ENCODE measurements around the gene AIG1. TPM values are rescaled to one million over a fixed set of nuclear protein-coding genes. Genes with fewer than 3 reads are reported as not detected.
"Not testable (repeated sequence)": the region's sequence is repeated elsewhere in the genome, so short reads cannot be mapped to it uniquely, and the experiment has no call there.

AIG1 gene
- total and polyA plus RNA-seq, 2 donors, result 9.1 to 16.5 TPM

DNA sequence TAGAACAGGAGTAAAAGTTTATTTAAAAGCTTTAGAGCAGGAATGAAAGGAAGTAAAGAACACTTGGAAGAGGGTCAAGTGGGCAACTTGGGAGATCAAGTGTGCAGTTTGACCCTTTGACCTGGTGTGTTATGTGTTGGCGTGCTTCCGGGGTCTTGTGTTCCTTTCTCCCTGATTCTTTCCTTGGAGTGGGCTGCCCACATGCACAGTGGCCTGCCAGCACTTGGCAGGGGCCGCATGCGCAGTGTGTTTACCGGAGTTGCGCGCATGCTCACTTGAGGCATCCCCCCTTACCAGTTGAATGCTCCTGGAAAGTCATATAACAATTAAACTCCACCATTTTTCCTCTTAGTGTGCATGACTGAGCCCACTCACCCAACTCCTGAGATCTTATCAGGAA lies 229.5 kb downstream of the AIG1 start:
- Histone ChIP-seq H3K4me3 (ENCODE audit: low read length in 2 of 2) (no peak overlapping the region), H3K27ac (ENCODE audit: low read depth in 1 of 2, low read length in 1 of 2) (no peak overlapping the region), H3K36me3 (ENCODE audit: control insufficient read depth in 2 of 2, insufficient read depth in 2 of 2, low read length in 1 of 2) (no peaks in the 10 kb centered on the region), H3K4me1 (ENCODE audit: control insufficient read depth in 2 of 2, insufficient read depth in 2 of 2, low read length in 2 of 2) (no peaks in the 10 kb centered on the region), H3K27me3 (ENCODE audit: control insufficient read depth in 2 of 2, insufficient read depth in 1 of 2, low read length in 1 of 2) (no peaks in the 10 kb centered on the region), H3K9me3 (ENCODE audit: control insufficient read depth in 2 of 2, insufficient read depth in 1 of 2, low read length in 1 of 2) (no peaks in the 10 kb centered on the region)
- 97% methylated on average over 7 of the region's 7 CpGs for WGBS
- DNase-seq (ENCODE audit: low read depth in 6 of 9, low spot score in 9 of 9), result no peak

DNA sequence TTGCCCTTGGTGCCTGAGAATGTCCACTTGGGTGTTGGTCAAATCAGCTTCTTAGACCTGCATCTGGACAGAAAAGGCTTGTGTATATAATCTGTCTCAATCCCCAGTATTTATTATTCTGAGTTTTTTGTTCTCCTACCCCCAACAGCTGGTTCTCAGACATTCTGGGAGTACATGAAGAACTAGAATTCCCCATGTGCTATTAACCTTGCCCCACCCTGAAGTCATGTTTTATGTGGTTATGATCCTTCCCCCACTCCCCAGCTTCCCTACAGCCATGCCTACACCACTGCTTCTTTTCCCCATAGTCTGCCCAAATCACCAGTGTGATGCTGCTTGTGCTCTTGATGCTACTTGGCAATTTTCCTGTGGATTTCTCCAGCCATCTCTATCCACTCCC lies 232.8 kb downstream of the AIG1 start:
- no peak overlapping the region for H3K4me3 ChIP-seq (ENCODE audit: low read length in 2 of 2)
- H3K4me1 ChIP-seq (ENCODE audit: control insufficient read depth in 2 of 2, insufficient read depth in 2 of 2, low read length in 2 of 2), result no peaks in the 10 kb centered on the region
- H3K27ac ChIP-seq (ENCODE audit: low read depth in 1 of 2, low read length in 1 of 2), result no peak overlapping the region
- no peaks in the 10 kb centered on the region for H3K9me3 ChIP-seq (ENCODE audit: control insufficient read depth in 2 of 2, insufficient read depth in 1 of 2, low read length in 1 of 2)
- H3K36me3 ChIP-seq (ENCODE audit: control insufficient read depth in 2 of 2, insufficient read depth in 2 of 2, low read length in 1 of 2), result no peaks in the 10 kb centered on the region
- no peak for DNase-seq (ENCODE audit: low read depth in 6 of 9, low spot score in 9 of 9)
- H3K27me3 ChIP-seq (ENCODE audit: control insufficient read depth in 2 of 2, insufficient read depth in 1 of 2, low read length in 1 of 2), result no peaks in the 10 kb centered on the region

DNA sequence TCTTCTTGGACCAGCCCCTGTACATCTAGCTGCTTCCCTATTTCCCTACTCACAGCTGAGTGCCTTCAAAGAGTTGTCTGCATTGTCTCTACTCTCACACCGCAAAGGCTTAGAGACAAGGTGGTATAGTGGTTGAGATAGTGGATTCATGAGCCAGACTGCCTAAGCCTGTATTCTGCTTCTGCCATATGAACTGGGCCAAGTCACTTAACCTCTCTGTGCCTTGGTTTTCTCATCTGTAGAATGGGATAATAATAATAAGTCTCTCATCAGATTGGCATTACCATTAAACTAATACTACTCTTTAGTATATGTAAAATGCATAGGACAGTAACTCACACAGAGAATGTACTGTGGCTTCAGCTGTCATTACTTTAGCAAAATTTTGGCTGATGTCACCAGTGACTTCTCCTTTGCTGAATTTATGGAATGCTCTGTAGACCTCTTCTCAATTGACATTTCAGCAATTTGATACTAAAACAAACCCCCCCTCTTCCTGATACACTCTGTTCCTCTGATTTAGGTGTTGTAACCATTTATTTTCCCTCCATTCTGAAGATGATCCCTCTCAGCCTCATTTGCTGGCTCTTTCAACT lies 233.7 kb downstream of the AIG1 start:
- no peak for DNase-seq (ENCODE audit: low read depth in 6 of 9, low spot score in 9 of 9)
- H3K4me3 ChIP-seq (ENCODE audit: low read length in 2 of 2), result no peak overlapping the region
- H3K27ac ChIP-seq (ENCODE audit: low read depth in 1 of 2, low read length in 1 of 2), result no peak overlapping the region
- no peaks in the 10 kb centered on the region for H3K9me3 ChIP-seq (ENCODE audit: control insufficient read depth in 2 of 2, insufficient read depth in 1 of 2, low read length in 1 of 2)
- 65% methylated on average over 1 of the region's 1 CpG for WGBS
- H3K36me3 ChIP-seq (ENCODE audit: control insufficient read depth in 2 of 2, insufficient read depth in 2 of 2, low read length in 1 of 2), result no peaks in the 10 kb centered on the region
- H3K27me3 ChIP-seq (ENCODE audit: control insufficient read depth in 2 of 2, insufficient read depth in 1 of 2, low read length in 1 of 2), result no peaks in the 10 kb centered on the region
- H3K4me1 ChIP-seq (ENCODE audit: control insufficient read depth in 2 of 2, insufficient read depth in 2 of 2, low read length in 2 of 2), result no peaks in the 10 kb centered on the region

DNA sequence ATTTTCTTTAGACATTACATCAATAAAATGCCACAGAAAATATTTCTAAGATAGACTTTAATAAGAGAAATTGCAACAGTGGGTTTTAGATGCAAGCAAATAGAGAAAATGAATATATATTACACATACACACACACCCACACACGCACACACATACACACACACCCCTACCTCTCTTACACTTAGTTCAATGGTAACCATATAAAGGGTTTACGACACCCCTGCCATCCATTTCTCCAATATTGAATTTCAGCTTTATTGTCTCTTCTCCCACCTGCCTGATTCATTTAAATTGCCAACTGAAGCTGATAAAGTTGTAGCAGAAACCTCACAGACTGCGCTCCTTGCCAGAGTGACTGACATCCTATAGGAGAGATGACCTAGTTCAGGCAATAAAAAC lies 235.2 kb downstream of the AIG1 start:
- no peak for DNase-seq (ENCODE audit: low read depth in 6 of 9, low spot score in 9 of 9)
- 96% methylated on average over 3 of the region's 3 CpGs for WGBS
- Histone ChIP-seq H3K27me3 (ENCODE audit: control insufficient read depth in 2 of 2, insufficient read depth in 1 of 2, low read length in 1 of 2) (no peaks in the 10 kb centered on the region), H3K9me3 (ENCODE audit: control insufficient read depth in 2 of 2, insufficient read depth in 1 of 2, low read length in 1 of 2) (no peaks in the 10 kb centered on the region), H3K4me1 (ENCODE audit: control insufficient read depth in 2 of 2, insufficient read depth in 2 of 2, low read length in 2 of 2) (no peaks in the 10 kb centered on the region), H3K36me3 (ENCODE audit: control insufficient read depth in 2 of 2, insufficient read depth in 2 of 2, low read length in 1 of 2) (no peaks in the 10 kb centered on the region), H3K4me3 (ENCODE audit: low read length in 2 of 2) (no peak overlapping the region), H3K27ac (ENCODE audit: low read depth in 1 of 2, low read length in 1 of 2) (no peak overlapping the region)

DNA sequence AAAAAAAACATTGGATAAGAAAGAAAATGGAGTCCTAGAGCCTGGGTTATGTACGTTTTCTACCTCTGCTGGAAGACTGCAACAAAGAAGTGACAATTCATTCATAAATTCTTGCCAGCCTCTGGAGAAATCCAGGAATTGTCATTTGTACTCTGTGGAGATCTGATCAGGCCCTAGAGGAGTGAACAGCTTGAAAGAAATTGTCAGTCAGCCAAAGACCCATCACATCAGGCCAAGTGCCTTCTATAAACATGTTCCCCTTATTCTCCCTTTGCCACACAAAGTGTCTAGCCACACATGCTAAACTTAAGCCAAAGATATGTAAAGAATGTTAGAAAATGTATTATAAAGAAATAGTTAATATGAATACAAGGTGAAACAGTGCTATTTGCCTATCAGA lies 237.4 kb downstream of the AIG1 start:
- 94% methylated on average over 1 of the region's 1 CpG for WGBS
- DNase-seq (ENCODE audit: low read depth in 6 of 9, low spot score in 9 of 9), result no peak
- Histone ChIP-seq H3K36me3 (ENCODE audit: control insufficient read depth in 2 of 2, insufficient read depth in 2 of 2, low read length in 1 of 2) (no peaks in the 10 kb centered on the region), H3K9me3 (ENCODE audit: control insufficient read depth in 2 of 2, insufficient read depth in 1 of 2, low read length in 1 of 2) (no peaks in the 10 kb centered on the region), H3K27ac (ENCODE audit: low read depth in 1 of 2, low read length in 1 of 2) (no peak overlapping the region), H3K4me1 (ENCODE audit: control insufficient read depth in 2 of 2, insufficient read depth in 2 of 2, low read length in 2 of 2) (no peaks in the 10 kb centered on the region), H3K4me3 (ENCODE audit: low read length in 2 of 2) (no peak overlapping the region), H3K27me3 (ENCODE audit: control insufficient read depth in 2 of 2, insufficient read depth in 1 of 2, low read length in 1 of 2) (no peaks in the 10 kb centered on the region)

DNA sequence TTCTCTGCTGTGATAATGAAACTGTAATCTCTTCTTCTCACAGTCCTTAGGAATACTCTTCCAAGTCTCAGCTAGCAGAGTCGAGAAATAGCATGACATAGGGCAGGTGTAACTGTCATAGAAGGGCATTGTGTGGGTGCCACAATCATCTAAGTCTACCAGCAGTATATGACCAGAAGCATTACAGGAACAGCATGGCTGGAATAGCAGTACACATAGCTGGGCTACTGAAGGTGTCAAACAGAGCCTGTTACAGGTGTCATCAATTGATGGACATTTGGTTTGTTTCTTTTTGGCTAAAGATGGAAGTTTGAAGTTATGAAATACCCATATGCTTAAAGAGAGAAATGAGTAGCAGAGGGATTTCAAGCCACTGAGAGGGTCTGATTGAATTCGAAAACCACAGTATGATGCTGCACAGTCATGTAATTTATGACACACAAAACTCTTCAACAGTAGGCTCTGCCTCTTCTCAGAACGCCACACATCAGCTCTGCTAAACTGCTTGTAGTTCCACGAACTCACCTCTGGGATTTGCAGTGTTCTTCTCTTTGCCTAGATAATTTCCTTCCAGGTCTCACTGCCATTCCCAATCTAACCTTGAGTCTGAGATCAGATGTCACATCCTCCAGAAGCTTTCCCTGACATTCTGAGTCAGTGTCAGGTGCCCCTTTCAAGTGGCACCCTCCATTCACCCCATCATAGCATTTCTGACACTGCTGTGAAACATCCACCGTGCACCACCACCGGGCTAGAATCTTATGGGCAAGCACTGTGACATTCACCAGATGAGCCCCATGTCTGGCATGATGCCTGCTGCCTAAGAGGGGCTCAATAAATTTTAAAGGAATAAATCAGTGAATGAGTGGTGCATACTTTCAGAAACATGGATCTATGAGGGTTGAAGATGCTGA lies 238.8 kb downstream of the AIG1 start:
- 94% methylated on average over 6 of the region's 6 CpGs for WGBS
- Histone ChIP-seq H3K4me3 (ENCODE audit: low read length in 2 of 2) (no peak overlapping the region), H3K9me3 (ENCODE audit: control insufficient read depth in 2 of 2, insufficient read depth in 1 of 2, low read length in 1 of 2) (no peaks in the 10 kb centered on the region), H3K36me3 (ENCODE audit: control insufficient read depth in 2 of 2, insufficient read depth in 2 of 2, low read length in 1 of 2) (no peaks in the 10 kb centered on the region), H3K27me3 (ENCODE audit: control insufficient read depth in 2 of 2, insufficient read depth in 1 of 2, low read length in 1 of 2) (no peaks in the 10 kb centered on the region), H3K27ac (ENCODE audit: low read depth in 1 of 2, low read length in 1 of 2) (no peak overlapping the region), H3K4me1 (ENCODE audit: control insufficient read depth in 2 of 2, insufficient read depth in 2 of 2, low read length in 2 of 2) (no peaks in the 10 kb centered on the region)
- no peak for DNase-seq (ENCODE audit: low read depth in 6 of 9, low spot score in 9 of 9)

DNA sequence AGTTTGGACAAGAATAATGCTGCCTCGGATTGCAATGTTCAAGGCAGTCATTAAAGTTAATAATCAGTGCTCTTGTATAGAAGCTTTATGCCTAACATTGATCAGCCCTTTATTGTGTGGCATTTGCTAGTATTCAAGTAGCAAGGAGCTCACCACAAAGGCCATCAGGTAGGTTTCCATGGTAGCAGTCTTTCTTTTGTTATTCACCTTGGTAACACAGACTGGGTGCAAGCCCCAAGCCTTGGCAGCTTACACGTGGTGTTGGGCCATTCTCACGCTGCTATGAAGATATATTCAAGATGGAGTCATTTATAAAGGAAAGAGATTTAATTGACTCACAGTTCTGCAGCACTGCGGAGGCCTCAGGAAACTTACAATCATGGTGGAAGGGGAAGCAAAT lies 240.5 kb downstream of the AIG1 start:
- Histone ChIP-seq H3K4me3 (ENCODE audit: low read length in 2 of 2) (no peak overlapping the region), H3K9me3 (ENCODE audit: control insufficient read depth in 2 of 2, insufficient read depth in 1 of 2, low read length in 1 of 2) (no peaks in the 10 kb centered on the region), H3K36me3 (ENCODE audit: control insufficient read depth in 2 of 2, insufficient read depth in 2 of 2, low read length in 1 of 2) (no peaks in the 10 kb centered on the region), H3K27ac (ENCODE audit: low read depth in 1 of 2, low read length in 1 of 2) (no peak overlapping the region), H3K27me3 (ENCODE audit: control insufficient read depth in 2 of 2, insufficient read depth in 1 of 2, low read length in 1 of 2) (no peaks in the 10 kb centered on the region), H3K4me1 (ENCODE audit: control insufficient read depth in 2 of 2, insufficient read depth in 2 of 2, low read length in 2 of 2) (no peaks in the 10 kb centered on the region)
- DNase-seq (ENCODE audit: low read depth in 6 of 9, low spot score in 9 of 9), result no peak
- 91% methylated on average over 4 of the region's 4 CpGs for WGBS

DNA sequence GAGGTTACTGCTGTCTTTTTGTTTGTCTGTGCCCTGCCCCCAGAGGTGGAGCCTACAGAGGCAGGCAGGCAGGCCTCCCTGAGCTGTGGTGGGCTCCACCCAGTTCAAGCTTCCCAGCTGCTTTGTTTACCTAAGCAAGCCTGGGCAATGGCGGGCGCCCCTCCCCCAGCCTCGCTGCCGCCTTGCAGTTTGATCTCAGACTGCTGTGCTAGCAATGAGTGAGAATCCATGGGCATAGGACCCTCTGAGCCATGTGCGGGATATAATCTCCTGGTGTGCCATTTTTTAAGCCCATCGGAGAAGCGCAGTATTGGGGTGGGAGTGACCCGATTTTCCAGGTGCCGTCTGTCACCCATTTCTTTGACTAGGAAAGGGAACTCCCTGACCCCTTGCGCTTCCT lies 247.1 kb downstream of the AIG1 start:
- H3K4me3 ChIP-seq (ENCODE audit: low read length in 2 of 2); H3K36me3 ChIP-seq (ENCODE audit: control insufficient read depth in 2 of 2, insufficient read depth in 2 of 2, low read length in 1 of 2); DNase-seq (ENCODE audit: low read depth in 6 of 9, low spot score in 9 of 9); H3K27me3 ChIP-seq (ENCODE audit: control insufficient read depth in 2 of 2, insufficient read depth in 1 of 2, low read length in 1 of 2); H3K9me3 ChIP-seq (ENCODE audit: control insufficient read depth in 2 of 2, insufficient read depth in 1 of 2, low read length in 1 of 2); H3K27ac ChIP-seq (ENCODE audit: low read depth in 1 of 2, low read length in 1 of 2); H3K4me1 ChIP-seq (ENCODE audit: control insufficient read depth in 2 of 2, insufficient read depth in 2 of 2, low read length in 2 of 2): not testable (repeated sequence)
- 98% methylated on average over 10 of the region's 10 CpGs for WGBS

DNA sequence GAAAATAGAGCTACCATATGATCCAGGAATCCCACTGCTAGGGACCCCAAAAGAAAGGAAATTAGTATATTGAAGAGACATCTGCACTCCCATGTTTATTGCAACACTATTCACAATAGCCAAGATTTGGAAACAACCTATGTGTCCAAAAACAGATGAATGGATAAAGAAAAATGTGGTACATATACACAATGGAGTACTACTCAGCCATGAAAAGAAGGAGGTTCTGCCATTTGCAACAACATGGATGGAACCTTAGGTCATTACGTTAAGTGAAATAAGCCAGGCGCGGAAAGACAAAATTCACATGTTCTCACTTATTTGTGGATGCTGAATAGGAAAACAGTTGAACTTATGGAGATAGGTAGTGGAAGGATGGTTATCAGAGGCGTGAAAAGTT lies 252.5 kb downstream of the AIG1 start:
- DNase-seq (ENCODE audit: low read depth in 6 of 9, low spot score in 9 of 9), result no peak
- H3K27me3 ChIP-seq (ENCODE audit: control insufficient read depth in 2 of 2, insufficient read depth in 1 of 2, low read length in 1 of 2), result no peaks in the 10 kb centered on the region
- no peak overlapping the region for H3K27ac ChIP-seq (ENCODE audit: low read depth in 1 of 2, low read length in 1 of 2)
- no peaks in the 10 kb centered on the region for H3K36me3 ChIP-seq (ENCODE audit: control insufficient read depth in 2 of 2, insufficient read depth in 2 of 2, low read length in 1 of 2)
- H3K9me3 ChIP-seq (ENCODE audit: control insufficient read depth in 2 of 2, insufficient read depth in 1 of 2, low read length in 1 of 2), result no peaks in the 10 kb centered on the region
- 98% methylated on average over 4 of the region's 4 CpGs for WGBS
- no peak overlapping the region for H3K4me3 ChIP-seq (ENCODE audit: low read length in 2 of 2)
- H3K4me1 ChIP-seq (ENCODE audit: control insufficient read depth in 2 of 2, insufficient read depth in 2 of 2, low read length in 2 of 2), result no peaks in the 10 kb centered on the region
